ENCODE data around the gene ZBTB2.

Gene ZBTB2, protein sequence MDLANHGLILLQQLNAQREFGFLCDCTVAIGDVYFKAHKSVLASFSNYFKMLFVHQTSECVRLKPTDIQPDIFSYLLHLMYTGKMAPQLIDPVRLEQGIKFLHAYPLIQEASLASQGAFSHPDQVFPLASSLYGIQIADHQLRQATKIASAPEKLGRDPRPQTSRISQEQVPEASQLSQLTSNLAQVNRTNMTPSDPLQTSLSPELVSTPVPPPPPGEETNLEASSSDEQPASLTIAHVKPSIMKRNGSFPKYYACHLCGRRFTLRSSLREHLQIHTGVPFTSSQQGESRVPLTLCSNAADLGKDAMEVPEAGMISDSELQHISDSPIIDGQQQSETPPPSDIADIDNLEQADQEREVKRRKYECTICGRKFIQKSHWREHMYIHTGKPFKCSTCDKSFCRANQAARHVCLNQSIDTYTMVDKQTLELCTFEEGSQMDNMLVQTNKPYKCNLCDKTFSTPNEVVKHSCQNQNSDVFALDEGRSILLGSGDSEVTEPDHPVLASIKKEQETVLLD

DNA sequence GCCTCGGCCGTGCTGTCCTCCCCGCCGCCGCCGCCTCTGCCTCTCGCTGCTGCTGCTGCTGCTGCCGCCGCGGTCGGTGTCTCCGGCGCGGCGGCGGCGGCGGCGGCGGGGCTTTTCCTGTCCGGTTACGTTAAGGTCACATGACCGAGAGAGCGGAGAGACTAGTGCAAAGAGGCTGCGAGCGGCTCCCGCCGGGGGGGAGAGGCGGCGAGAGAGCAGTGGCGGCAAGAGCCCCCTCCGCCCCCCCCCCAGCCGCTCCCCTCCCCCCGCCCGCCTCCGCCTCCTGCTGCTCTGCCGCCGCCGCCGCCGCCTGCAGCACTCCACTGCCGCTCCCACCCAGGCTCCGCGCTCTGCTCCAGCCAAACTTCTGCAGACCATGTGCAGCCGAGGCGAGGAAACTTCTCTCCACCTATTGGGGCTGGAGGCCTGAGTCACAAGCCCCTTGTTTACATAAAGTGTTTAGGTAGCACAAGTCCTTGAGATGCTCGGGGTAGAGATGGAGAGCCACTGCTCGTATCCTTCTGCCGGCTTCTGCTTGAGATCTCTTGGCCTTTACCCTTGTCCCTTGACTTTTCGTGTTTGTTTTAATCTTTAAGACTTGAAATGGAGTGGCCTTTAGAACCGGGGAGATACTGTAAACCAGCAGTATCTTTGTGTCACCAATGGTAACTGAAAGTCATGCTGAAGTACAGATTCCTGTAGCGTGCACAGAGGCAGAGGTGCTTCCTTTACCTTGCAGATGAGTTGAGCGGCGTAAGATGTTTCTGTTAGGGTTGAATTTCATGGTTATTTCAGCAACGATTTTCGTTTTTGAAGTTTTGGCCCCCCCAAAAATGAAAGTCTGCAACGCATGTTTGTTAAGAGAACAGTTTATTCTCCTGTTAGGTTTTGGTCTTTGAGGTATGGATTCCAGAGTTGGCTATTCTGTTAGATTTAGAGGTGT lies at the start of gene ZBTB2:
Gene ZBTB2, minus strand, starts transcription at position 89 of the 943 bp plus-strand sequence. CDS start 17,922 bp downstream, outside the sequence.
- peak; percentile 44 for DNase-seq (ENCODE audit: low read depth, low spot score)

DNA sequence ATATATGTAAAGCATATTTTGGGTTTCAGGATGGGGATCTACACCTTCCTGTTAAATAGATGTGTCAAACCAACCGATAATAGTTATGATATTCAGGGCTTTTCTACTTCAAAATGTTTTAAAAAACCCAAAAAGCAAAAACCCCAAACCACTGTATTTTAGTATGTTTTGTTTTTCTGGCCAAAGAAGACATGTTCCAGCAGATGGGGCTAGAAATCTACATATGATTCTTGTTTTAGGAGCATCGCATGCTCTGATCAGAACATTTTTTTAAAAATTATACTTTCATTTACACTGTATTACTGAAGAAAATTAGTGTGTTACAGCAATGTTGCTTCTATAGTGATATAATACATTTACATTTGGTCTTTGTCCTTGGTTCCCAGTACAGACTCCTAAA lies 49.6 kb upstream of the ZBTB2 start:
- DNase-seq (ENCODE audit: low read depth, low spot score) = no peak

DNA sequence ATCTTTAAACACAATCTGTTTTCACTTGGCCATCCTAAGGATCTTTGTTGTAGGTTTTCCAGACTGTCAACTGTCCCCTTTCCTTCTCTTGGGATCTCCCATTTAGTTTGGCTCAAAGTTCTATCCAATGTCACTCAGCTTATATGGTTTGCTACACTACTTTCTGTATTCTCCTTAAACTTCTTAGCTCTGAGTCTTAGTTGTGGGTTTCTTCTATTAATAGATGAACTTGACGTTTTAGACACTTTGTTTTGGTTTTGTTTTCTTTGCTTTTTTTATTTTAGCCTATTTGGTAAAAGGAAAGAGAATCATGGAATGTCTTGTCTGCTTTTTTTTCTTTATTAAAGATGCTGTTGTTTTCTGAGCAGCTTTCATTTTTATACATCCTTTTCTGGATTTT lies 49.1 kb upstream of the ZBTB2 start:
- no peak for DNase-seq (ENCODE audit: low read depth, low spot score)

DNA sequence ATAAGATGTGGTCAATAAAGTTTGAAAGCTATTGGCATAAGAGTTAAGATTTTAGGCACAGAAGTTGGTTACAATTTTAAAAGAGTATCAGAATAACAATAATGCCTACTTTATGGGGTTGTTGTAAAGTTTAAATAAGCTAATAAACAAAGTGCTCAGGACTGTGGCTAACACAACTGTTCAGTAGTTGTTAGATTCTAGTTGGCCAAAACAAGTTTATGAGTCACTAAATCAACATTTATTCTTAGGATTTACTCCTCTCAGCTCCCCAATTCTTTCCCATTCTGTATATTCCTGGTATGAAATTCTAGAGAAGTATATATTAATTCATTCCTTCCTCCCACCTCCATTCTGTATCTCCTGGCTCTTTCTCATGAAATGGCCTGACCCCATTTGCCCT lies 46.0 kb upstream of the ZBTB2 start:
- DNase-seq (ENCODE audit: low read depth, low spot score) = no peak

DNA sequence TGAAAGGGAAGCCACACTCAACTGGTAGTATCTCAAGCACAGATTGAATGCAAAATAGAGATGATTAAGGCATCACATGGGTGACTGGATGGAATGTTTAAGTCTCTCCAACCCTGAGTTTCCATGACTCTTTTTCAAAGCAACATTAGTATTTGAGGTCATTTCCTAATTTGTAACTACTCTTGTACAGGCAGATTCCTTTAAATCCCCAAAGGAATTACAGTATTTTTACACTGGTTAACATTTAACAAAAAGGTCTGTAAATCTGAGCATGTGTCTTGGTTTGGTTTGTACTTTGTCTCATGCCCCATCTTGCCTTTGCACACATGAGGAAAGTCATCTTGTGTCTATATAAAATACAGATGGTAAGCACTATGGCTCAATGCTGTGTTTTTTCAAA lies 45.4 kb upstream of the ZBTB2 start:
- DNase-seq (ENCODE audit: low read depth, low spot score) = no peak

DNA sequence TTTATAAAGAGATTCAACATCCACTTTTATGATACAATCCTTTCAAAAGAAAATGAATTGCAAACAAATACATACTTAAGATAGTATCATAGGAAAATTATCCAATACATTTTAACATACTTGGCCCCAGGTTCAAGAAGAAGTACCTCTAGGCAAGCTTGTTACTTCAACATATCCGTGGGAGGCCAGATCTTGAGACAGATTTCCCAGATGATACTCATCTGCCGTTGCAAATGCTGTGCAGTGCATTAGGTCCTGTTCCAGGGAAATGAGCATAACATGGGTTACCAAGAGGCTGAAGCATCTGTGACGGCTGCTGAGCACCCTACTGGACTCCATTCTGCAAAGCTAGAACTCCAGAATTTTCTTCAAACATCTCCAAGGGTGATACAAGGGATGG lies 44.9 kb upstream of the ZBTB2 start:
- no peak for DNase-seq (ENCODE audit: low read depth, low spot score)

DNA sequence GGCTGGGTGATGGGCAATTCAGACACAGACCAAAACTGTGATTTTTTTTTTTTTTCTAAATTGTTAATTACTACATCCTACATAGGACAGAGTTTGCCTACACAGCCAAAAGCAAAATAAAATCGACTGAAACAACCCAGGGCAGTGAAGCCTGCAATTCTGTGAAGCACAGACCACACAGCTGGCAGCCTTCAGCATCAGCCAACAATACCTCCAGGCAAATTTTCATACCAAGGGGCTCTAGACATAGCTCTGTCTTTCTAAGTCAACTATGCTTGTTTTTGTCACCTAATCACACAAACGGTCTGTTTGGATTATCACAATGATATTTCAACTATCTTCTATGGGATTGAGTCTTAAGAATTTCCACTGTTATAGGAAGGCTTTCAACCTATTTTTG lies 43.0 kb upstream of the ZBTB2 start:
- DNase-seq (ENCODE audit: low read depth, low spot score) = no peak

DNA sequence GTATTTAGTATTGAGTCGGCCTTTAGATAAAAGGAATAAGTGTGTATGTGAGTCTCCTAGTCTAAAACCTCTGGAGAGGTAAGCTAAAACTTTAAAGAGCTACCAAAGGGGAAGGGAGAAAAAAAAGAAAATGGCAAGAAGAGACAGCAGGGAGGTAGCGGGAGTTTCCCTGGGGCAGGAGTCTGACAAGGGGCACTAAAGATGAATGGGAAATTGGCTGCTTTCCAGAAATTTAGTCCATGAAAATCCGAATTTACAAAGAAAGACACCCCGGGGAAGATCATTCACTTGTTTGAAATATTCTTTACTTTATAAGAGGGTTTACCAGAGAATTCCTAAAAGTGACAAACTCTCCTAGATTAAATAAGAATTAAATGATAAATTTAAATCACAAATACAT lies 41.3 kb upstream of the ZBTB2 start:
- no peak for DNase-seq (ENCODE audit: low read depth, low spot score)

DNA sequence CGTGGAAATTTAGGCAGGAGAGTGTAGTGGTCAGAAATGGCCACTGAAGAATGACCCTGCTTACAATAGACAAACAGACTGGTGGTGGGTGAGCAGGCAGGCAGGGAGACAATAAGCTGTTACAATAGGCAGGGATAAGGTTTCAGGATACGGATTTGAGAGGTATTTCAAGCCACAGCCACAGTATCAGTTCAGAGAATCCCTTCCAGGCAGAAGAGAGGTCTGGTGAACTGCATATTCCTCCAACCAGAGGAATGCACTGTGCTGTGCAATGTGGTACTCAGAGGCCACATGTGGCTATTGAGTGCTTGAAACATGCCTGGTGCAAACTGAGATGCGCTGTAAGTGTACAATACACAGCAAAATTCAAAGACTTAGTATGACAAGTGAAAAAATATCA lies 40.0 kb upstream of the ZBTB2 start:
- no peak for DNase-seq (ENCODE audit: low read depth, low spot score)

DNA sequence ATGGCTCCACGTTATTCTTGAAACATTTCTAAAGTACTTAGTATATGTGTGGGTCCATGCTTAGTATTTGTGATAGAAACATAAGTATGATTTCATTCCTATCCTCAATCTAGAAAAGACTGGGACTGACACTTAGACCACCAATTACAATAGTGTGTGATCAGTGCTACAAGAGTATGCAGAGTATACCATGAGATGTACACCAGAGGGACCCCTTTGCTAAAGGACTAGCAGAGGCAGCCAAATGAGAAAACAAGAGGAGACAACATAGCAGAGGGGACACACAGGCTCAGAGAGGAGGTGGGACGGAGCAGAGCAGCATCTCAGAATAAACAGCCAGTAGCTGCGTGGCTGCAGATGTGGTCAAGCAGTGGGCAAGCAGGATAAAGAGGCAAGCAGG lies 39.5 kb upstream of the ZBTB2 start:
- no peak for DNase-seq (ENCODE audit: low read depth, low spot score)

DNA sequence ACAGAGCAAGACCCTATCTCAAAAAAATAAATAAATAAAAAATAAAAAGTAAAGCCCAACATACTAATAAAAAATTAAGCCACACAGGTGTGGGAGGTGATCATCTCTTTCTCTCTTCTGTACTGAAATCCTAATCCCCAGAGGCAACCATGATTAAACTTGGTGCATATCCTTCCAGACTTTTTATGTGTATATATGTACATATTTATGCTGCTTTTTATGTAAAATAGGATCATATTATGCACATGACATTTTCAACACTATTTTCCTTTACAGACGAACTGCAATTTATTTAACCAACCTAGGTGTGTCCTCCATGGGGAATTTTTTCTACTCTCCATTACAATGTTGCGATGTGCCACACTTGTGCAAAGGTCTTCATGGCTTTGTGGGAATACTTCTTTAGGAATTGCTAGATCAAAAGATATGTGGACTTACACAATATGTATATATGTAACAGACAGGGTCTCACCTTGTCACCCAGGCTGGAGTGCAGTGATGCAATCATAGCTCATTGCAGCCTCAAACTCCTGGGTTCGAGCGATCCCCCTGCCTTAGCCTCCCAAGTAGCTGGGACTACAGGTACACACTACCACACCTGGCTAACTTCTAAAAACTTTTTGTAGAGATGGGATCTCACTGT lies 36.9 kb upstream of the ZBTB2 start:
- DNase-seq (ENCODE audit: low read depth, low spot score) = no peak

DNA sequence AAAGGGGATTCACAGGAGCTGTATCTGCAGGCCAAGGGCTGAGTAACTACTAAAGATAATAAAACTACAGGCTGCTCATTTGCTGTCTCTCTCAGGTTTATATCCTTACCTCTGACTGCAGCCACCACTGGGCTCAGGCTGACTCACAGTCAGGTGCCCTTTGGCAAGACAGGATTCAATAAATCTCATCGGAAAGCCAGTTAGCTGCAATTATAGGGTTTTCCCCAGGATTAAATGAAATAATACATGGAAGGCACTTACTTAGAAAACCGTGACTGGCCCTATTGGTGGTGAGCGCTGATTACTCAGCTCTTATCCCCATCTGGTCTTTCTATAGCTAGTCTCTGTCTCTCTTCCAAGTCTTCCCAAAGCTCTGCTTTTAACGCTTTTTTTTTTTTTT lies 34.2 kb upstream of the ZBTB2 start:
- no peak for DNase-seq (ENCODE audit: low read depth, low spot score)

DNA sequence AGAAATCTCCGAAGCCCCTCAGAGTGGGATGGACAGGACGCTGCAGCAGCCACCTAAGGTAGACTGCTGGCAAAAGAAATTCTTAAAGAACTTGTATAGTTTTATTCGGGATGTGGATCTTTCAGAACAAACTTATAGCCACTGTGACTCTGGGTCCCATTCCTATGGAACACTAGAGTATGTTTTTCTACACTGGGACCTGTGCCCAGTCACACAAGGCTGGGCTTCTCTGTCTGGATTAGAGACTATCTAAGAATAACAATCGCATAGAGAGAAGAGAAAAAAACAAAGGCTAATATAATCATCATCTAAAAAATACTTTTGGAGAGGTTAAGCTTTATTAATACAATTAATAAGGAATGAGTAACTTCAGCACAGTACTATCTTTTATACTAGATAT lies 31.6 kb upstream of the ZBTB2 start:
- DNase-seq (ENCODE audit: low read depth, low spot score) = no peak

DNA sequence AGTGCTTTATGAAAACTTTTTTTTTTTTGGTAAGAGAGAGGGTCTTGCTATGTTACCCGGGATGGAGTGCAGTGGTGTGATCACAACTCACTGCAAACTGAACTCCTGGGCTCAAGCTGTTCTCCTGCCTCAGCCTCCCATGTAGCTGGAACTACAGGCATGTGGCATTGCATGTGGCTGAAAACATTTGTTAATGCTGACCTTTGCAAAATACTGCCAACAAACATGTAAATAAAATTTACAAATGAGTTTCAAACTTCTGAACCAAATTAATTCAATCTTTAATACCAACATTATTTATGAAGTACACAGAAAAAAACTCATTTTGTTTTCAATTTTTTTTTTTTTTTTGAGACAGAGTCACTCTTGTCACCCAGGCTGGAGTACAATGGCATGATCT lies 26.1 kb upstream of the ZBTB2 start:
- no peak for DNase-seq (ENCODE audit: low read depth, low spot score)

DNA sequence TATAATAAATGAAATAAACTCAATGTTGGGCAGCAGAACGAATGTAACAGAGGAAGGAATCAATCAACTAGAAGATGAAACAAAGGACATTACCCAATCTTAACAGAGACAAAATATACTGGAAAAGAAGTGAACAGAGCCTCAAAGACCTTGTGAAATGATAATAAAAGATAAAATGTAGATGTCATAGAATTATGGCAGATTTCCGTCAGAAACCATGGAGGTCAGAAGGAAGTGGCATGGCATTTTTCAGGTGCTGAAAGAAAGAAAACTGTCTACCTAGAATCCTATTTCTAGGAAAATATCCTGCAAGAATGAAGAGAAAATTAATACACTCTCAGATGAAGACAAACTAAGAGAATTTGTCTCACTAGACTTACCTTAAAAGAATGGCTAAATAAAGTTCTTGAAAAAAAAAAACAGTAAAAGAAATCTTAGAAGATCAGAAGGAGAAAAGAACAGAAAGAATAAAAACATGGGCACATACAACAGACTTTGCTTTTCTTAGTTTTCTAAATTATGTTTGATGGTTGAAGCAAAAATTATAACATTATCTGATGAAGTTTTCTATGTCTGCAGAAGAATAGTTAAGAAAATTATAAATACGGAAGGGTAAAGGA lies 23.4 kb upstream of the ZBTB2 start:
- no peak for DNase-seq (ENCODE audit: low read depth, low spot score)

DNA sequence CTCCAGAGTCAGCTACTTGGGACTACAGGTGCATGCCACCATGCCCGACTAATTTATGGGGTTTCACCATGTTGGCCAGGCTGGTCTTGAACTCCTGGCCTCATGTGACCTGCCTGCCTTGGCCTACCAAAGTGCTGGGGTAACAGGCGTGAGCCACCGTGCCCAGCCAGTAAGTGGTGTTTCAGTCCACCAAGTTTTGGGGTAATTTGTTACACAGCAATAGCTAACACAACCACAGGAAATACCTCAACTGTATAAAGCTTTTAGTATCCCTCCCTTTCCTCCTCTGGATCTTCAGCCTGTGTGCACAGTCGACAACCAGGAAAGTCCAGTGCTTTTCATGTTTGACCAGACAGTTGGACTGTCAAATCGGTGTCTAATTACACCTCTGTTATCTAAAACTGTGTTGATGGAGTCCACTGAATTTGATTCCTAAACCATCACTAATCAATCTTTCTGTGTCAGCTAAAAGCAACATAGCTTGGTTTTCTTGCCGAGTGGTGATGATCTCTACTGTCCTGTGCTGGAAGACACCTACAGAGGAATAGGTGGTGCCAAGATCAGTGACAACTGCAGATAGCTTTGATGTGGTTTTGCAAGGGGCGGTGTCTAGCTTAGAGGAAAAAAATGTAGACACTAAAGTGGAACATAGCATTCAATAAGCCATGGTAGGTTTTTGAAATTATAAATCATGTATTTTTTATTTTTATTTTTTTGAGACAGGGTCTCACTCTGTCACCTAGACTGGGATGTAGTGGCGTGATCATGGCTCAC lies 22.2 kb upstream of the ZBTB2 start:
- DNase-seq (ENCODE audit: low read depth, low spot score) = peak; percentile 49

DNA sequence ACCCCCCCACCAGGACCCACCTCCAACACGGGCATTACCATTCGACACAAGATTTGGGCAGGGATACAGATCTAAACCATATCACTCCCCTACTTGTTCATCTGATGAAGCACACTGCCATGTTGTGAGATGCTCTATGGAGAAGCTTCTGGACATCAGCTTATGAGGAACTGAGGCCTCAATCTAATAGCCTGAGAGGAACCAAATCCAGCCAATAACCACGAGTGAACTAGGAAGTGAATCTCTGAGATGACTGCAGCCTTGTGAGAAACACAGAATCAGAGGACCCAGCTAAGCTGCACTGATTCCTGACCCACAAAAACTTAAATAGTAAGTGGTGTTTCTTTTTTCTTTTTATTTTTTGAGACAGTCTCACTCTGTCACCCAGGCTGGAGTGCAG lies 21.6 kb upstream of the ZBTB2 start:
- DNase-seq (ENCODE audit: low read depth, low spot score) = no peak

DNA sequence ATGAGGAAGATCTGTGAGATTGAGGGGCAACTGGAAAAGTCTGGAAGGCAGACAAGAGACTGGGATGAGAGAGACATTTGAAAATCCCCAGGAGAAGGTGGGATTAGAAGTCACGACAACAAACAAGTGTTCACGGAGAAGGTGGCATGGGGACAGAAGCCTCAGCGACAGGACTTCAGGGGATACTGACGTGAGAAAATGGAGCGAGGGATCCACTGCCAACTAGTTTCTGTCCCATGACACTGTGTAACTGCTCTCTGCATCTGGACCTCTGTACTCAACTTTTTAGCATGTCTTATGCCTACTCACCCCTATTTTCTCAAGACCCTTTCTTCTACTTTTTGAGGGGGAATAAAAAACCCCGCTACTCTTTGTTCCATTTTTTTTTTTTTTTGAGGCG lies 18.3 kb upstream of the ZBTB2 start:
- no peak for DNase-seq (ENCODE audit: low read depth, low spot score)

DNA sequence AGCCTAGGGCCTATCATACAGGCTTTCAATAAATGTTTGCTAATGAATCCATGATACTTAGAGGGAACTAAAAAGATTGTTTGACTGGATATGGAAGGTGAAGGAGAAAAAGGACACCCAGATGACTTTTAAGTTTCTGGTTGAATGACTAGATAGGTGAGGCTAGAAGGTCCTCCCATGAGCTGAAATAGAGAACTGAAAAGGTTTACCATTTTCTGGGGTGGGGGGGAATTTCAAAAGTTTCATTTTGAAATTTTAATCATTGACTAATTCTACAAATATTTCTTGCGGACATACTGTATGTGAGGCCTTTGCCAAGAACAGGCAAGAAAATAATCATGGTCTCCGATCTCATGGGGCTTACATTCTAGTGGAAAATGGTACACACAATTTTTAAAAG lies 17.9 kb upstream of the ZBTB2 start:
- DNase-seq (ENCODE audit: low read depth, low spot score) = no peak

DNA sequence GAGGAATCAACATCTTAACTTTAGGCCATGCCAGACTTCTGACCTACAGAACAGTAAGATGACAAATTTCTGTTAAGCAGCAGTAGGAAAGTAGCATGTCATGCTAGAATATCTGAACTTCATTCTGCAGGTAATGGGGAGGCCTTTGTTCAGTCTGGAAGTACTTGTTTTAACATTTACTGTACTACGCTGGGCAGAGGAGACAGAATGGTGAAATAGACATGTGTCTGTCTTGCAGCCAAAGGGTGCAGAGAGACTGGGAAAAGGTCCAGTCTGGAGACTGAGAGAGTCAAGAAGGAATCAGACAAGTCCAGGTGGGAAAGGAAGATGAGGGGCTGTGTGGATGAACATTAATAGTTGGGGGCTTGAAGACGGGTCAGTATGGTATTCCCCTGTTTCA lies 17.5 kb upstream of the ZBTB2 start:
- no peak for DNase-seq (ENCODE audit: low read depth, low spot score)

DNA sequence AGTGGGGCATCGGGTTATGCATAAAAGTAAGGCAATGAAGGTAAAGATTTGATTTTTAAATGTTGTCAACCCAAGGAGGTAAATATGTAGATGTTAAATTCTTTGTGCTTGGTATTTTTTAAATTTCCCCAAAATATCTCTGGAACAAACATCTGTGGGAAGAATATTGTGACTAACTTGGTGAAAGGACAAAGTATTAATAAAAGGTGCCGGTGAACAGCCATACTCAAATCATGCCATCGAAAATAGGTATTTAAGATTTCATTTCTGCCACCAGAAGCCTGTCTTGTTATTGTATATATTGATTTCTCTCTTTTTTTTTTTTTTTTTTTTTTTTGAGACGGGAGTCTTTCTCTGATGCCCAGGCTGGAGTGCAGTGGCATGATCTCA lies 12.6 kb upstream of the ZBTB2 start:
- no peak for DNase-seq (ENCODE audit: low read depth, low spot score)
